GM18907 (cell line): ENCODE results near the gene PLPP7.
"Not testable (repeated sequence)": the region's sequence is repeated elsewhere in the genome, so short reads cannot be mapped to it uniquely, and the experiment has no call there.

Source experiments
- ATAC-seq: cut with Tn5 transposase; IDR thresholded peaks from one replicate; pipeline ENCODE4 v1.9.1; 2021; ENCODE audit warnings: mild to moderate bottlenecking, moderate library complexity; ENCODE audit not compliant: unreplicated experiment

The PLPP7 gene

DNA sequence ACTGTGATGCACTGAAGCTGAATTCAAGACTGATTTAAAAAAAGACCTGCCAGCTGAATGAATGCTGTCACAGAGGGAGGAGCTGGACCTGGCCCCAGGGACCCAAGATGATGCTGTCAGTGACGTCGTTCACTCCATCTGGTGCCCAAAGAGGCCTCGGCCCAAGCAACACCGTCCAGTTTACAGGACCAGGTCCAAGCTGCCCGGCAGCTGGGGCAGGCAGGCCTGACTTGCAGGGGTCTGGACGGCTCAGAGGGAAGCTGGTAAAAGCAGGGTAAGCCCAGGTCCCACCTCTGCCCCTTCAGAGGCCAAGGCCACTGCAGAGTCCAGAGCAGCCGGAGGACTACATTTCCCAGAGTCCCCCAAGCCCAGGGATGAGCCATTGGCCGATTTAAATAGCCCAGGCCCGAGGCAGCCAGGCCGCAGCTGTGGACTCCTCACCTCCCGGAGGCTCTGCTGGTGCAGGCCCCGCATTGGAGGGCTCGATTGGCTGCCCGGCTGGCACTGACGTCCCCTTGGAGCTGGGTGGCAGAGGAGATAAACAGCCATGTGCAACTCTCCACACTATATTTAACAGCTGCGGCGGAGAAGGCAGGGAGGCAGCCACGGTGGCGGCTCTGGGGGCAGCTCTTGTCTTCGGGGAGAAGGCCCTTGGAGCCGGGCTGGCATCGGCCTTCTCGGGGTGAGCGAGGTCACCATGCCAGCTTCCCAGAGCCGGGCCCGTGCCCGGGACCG, at the start of gene PLPP7:
PLPP7 (plus strand) TSS at position 423 of the 735 bp plus-strand sequence; CDS start at position 698, 275 bp downstream.
- no peak for ATAC-seq

DNA sequence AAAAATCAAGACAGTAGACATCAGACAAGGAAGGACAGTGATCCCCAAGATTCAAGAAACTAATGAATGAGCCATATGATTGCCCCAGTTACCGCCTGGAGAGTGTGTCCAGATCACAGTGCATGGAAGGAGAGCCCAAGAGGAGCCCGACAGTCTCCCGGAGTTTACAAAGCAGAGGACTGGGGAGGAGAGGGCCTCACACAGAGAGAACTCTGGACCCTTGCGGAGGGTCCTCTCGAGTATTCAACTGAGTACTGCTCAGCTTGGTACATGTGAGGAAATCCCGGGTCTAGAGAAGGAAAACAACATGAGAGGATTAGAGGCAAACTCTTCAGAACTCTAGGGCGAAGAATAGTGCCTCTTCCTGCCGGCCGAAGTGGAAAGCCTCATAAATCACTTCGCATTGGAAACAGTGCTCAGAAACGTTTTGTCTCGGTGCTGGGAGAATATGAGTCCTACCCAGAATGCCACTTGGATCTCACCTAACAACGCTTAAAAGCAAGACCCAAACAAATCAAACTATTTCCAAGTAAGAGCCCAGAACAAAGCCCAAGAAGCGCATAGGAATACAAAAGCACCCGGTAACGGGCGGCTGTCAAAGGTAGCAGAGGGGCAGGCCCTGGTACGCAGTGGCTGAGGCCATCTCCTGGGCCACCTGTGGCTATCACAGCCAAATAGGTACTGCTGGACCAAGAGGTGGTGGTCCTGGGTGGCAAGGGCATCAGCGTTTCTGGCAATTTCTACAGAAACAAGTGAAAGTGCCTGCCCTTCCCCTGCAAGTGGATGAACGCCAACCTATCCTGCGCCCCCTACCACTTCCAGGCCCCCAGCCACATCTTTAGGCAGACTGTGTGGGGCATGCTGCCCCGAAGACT, 49.2 kb upstream of the PLPP7 start:
- ATAC-seq: no peak

DNA sequence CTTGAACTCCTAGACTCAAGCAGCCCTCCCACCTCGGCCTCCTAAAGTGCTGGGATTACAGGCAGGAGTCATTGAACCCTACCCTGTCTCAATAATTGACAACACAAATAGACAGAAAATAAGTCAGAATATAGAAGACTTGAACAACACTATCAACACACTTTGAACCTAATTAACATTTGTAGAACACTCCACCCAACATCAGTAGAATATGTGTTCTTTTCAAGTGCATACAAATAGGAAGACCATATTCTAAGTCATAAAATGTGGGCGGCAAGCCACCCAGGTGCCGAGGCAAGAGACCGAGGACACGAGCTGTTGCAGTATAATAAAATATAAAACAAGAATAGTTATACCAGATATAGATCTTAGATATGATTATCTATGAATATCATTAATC, 45.2 kb upstream of the PLPP7 start:
- not testable (repeated sequence) for ATAC-seq

- no peak for ATAC-seq
Measured at GRCh38 chr9:131246618-131247017, 42.9 kb upstream of the PLPP7 start.

DNA sequence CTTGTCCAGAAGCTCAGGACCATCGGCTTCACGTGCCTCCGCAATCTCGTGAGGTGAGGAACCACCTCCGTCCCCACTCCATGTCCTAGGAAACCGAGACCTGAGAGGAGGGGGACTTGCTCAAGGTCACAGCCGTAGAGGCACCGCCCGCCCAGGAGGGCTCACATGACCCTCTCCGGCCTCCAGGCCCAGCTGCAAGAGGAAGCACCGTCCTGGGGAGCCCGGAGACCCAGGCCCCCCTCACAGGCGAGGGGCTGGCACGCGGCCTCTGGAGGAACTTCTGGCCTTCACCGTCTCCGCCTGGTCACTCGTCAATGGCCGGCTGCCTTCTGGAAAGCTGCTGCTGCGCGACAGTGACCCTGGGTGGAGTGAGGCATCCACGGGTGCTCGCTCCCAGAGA, 37.4 kb upstream of the PLPP7 start:
- peak; percentile 6 for ATAC-seq

GRCh38 chr9:131253891-131254491, 35.5 kb upstream of the PLPP7 start:
- ATAC-seq: no peak

GRCh38 chr9:131254626-131255025, 34.9 kb upstream of the PLPP7 start:
- ATAC-seq: no peak

DNA sequence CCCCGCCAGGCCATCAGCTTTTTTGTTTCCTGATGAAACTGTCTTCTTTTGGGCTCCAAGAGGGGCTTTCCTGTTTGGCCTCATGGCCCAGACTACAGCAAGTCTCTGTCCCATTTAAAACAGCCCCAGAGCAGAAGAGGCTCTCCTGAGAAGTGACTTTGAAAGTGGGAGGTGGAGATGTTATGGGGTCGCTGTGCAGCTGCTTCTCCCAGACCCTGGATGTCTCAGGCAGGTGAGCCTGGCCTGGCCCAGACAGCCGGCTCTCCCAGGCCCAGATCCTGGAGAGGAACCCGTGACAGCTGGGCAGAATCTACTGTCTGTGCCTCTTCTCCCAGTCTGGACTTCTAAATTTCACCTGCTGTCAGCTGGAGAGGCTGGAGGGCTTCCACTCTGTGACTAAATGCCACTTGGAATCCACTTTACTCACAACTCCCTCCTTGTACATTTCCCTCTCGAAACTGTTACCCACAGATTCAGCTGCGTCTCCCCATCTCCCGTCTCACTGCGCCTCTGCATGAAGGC, 33.8 kb upstream of the PLPP7 start:
- no peak for ATAC-seq

- ATAC-seq: no peak
Measured at GRCh38 chr9:131257266-131258025, 32.1 kb upstream of the PLPP7 start.

DNA sequence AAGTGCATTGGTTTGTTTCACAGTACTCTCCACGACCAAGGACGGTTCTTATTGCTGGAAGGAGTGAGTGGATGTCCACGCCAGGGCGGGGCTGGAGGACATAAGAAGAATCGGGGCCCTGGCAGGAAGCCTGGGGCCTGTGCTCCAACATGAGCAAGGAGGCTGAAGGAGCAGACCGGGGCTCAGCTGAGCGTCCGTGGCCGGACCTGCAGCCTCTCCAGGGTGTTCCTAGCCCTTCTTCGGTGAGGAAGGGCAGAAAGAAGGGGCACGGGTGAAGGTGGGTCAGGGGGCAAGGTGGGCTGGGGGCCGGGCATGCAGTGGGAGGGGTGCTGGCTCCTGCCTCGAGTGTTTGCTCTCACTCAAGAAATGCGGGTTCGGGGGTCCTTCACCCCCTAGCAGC, 31.3 kb upstream of the PLPP7 start:
- no peak for ATAC-seq

DNA sequence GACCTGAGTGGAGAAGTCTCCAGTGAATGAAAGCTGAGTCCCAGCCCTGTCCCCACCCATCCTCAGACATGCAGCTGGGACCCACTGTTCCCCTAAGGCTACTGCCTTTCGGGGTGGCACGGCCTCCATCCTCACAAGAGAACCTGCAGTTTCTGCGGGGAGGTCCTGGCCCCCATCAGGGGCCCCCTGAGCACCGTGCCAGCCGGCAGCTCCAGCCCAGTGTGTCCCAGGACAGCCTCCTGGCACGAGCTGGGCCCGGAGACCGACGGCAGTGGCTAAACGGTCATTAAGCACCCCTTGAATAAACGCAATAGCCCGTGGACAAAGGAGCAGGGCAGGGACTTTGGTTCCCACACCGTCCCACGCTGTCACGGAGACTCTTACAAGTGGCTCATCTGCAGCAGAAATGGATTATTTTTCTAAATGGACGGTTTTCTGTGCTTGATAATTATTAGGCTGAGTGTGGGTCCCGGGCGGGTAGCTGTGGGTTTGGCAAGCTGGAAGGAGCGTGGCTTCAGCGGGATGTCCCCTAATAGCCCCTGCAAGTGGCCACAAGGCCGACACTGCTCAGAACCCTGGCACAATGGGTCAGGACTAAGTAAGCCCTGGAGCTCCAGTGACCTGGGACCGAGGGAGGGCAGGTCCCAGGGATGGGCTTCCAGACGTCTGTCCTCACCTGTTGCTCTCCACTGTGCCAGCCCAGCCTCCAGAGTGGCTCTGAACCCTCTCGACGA, 30.7 kb upstream of the PLPP7 start:
- no peak for ATAC-seq

DNA sequence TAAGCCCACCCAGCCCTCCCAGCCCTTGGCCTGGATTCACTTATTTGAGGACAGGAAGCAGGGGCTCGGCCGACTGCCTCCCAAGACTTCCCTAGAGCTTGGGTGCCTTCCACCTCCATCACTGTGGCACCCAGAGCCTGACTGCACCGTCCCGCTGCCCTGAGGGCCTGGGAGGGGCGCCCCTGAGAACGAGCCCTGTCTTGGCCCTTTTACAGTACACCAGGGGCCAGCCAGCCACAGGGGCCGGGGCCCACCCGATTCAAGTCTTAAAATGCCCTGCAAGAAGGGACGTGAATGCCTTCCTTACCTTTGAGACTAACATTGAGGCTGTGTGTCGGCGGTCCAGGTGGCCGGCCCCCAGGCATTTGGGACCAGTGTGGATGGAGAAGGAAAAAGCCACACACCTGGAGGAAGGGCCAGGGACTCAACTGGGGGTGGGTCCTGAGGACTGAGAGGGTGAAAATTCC, 30.1 kb upstream of the PLPP7 start:
- ATAC-seq: no peak

- no peak for ATAC-seq
Measured at GRCh38 chr9:131259916-131260597, 29.5 kb upstream of the PLPP7 start.

DNA sequence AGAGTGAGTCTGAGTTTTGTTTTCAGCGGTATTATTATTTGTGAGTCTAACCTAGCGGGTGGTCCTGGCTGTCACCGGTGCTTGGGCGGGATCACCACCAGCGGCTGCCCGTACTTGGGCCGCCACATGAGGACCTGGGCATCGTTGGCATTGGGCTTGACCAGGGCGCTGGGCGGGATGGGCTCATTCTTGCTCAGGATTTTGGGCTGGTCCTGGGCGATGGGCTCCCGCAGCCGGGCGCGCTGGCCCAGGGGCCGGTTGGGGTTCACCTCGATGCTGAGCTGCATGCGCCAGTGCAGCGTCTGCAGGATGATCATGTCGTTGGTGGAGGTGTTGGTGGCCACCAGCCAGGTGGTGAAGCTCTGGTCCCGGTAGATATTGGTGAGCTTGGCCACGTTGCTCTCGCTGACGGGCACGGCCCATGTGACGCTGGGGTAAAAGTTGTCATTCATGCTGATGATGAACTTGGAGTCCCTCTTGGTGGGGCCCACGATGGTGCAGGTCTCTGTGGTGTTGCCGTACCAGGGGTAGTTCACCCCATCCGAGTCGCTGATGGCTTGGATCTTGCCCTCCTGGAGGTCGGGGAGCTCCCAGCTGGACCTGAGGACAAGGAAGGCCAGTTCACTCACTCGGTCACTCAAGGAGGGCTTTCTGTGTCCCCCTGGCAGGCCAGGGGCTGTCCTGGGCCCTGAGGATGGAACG, 28.6 kb upstream of the PLPP7 start:
- no peak for ATAC-seq

- no peak for ATAC-seq
Measured at GRCh38 chr9:131262327-131263032, 27.0 kb upstream of the PLPP7 start.

DNA sequence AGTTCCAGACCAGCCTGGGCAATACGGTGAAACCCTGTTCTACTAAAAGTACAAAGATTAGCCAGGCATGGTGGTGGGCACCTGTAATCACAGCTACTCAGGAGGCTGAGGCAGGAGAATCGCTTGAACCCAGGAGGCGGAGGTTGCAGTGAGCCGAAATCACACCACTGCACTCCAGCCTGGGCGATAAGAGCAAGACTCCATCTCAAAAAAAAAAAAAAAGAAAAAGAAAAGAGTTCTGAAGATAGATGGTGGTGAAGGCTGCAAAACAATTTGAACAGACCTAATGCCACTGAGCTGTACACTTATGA, 26.5 kb upstream of the PLPP7 start:
- not testable (repeated sequence) for ATAC-seq

DNA sequence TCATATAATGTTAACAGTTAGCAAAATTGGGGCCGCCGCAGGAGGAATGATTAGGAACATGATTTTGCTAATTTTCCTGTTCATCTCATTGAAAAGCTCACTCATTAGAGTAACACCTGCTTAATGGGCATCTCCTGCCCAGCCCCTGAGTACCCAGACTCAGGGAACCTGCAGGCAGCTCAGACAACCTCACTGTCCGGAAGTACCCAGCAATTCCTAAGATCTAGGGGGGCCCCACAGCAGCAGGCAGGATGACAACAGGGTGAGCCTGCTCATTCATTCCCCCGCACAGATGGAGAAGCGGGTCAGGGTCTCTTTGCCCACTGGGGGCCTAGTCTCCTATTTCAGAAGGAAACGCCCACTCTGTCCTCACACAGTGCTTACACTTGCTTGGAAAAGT, 25.8 kb upstream of the PLPP7 start:
- ATAC-seq: no peak

DNA sequence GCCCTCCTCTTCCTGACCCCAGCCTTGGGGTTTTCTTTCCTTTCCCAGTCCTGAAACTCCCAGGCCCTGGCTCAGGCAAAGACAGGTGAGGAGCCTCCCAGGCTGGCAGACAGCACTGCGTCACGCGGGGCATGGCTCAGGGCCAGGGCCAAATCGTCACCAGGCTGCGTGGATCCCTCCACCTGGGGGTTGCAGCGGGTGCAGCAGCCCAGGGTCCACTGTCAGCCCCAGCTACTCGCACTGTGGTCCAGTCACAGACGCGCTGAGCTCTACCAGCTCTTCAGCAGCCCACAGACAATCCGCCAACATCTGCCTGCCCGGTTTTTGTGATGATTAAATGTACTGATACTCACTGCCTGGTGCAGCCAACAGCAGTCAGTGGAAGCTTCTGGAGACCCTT, 25.3 kb upstream of the PLPP7 start:
- ATAC-seq: no peak
